ENCODE measurements around the gene ABCC8. TPM values are rescaled to one million over a fixed set of nuclear protein-coding genes. Genes with fewer than 3 reads are reported as not detected.

Gene ABCC8
- total RNA-seq, 1 experiment from 2014 or later: 7.3 TPM

DNA sequence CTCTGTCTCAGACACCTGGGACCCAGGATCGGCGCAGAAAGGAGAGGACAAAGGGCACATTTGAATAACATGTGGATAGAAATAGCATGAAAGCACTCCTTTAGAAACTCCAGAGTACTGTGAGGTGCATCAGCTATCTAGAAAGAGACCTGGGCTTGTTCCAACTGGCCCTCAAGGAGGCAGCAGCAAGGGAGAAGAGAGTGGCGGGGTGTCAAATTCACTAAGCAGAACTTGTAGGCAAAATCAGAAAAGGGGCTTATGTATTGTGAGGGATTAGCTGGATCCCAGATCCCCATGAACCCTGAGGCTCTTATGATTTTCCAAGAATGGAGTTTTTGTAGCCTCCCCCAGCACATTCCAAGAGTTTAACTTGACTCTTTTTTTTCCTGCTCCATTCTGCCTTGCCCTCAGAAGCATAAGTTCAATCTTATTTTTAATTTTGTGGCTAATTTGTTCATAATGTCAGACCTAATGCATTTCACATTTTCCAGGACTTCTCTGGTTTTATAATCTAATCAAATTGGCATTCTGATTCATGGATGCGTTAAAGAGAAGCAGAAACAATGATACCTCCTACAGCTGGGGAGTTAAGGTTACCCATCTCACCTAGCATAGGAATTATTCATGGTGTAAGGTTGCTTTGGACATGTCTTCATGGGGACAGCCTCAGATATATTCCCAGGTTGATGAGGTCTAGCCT is 34.0 kb upstream of the ABCC8 start:
- Mint-ChIP-seq H3K27me3 (ENCODE audit: low read depth) (no peaks in the 10 kb centered on the region), H3K4me1 (peaks cover 7% of the 10 kb centered on the region), H3K9me3 (no peaks in the 10 kb centered on the region), H3K4me3 (no peak overlapping the region), H3K27ac (no peak overlapping the region), H3K36me3 (no peaks in the 10 kb centered on the region)
- ChIA-PET CTCF (interaction anchor here (0.6 to 13.3 kb wide), 3 partner anchors 10 to 51 kb away, joined by 4 to 120 read pairs (median 4); no protein-coding TSS in a partner anchor), POLR2A (no interaction called here)
- TF ChIP-seq, protein P1, sequence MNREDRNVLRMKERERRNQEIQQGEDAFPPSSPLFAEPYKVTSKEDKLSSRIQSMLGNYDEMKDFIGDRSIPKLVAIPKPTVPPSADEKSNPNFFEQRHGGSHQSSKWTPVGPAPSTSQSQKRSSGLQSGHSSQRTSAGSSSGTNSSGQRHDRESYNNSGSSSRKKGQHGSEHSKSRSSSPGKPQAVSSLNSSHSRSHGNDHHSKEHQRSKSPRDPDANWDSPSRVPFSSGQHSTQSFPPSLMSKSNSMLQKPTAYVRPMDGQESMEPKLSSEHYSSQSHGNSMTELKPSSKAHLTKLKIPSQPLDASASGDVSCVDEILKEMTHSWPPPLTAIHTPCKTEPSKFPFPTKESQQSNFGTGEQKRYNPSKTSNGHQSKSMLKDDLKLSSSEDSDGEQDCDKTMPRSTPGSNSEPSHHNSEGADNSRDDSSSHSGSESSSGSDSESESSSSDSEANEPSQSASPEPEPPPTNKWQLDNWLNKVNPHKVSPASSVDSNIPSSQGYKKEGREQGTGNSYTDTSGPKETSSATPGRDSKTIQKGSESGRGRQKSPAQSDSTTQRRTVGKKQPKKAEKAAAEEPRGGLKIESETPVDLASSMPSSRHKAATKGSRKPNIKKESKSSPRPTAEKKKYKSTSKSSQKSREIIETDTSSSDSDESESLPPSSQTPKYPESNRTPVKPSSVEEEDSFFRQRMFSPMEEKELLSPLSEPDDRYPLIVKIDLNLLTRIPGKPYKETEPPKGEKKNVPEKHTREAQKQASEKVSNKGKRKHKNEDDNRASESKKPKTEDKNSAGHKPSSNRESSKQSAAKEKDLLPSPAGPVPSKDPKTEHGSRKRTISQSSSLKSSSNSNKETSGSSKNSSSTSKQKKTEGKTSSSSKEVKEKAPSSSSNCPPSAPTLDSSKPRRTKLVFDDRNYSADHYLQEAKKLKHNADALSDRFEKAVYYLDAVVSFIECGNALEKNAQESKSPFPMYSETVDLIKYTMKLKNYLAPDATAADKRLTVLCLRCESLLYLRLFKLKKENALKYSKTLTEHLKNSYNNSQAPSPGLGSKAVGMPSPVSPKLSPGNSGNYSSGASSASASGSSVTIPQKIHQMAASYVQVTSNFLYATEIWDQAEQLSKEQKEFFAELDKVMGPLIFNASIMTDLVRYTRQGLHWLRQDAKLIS (CRISPR knock-in tag; IDR thresholded peaks at IDR 0.05; ENCODE audit: borderline replicate concordance): no peak
- TF ChIP-seq, protein P2, sequence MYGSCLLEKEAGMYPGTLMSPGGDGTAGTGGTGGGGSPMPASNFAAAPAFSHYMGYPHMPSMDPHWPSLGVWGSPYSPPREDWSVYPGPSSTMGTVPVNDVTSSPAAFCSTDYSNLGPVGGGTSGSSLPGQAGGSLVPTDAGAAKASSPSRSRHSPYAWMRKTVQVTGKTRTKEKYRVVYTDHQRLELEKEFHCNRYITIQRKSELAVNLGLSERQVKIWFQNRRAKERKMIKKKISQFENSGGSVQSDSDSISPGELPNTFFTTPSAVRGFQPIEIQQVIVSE (CRISPR knock-in tag; IDR thresholded peaks at IDR 0.05; ENCODE audit: borderline replicate concordance): no peak
- no peak for TF ChIP-seq SMAD4 (CRISPR knock-in tag; IDR thresholded peaks at IDR 0.05)
- TF ChIP-seq, protein P3, sequence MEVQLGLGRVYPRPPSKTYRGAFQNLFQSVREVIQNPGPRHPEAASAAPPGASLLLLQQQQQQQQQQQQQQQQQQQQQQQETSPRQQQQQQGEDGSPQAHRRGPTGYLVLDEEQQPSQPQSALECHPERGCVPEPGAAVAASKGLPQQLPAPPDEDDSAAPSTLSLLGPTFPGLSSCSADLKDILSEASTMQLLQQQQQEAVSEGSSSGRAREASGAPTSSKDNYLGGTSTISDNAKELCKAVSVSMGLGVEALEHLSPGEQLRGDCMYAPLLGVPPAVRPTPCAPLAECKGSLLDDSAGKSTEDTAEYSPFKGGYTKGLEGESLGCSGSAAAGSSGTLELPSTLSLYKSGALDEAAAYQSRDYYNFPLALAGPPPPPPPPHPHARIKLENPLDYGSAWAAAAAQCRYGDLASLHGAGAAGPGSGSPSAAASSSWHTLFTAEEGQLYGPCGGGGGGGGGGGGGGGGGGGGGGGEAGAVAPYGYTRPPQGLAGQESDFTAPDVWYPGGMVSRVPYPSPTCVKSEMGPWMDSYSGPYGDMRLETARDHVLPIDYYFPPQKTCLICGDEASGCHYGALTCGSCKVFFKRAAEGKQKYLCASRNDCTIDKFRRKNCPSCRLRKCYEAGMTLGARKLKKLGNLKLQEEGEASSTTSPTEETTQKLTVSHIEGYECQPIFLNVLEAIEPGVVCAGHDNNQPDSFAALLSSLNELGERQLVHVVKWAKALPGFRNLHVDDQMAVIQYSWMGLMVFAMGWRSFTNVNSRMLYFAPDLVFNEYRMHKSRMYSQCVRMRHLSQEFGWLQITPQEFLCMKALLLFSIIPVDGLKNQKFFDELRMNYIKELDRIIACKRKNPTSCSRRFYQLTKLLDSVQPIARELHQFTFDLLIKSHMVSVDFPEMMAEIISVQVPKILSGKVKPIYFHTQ (CRISPR knock-in tag; IDR thresholded peaks at IDR 0.05): no peak
- TF ChIP-seq MYBL2 (CRISPR knock-in tag; IDR thresholded peaks at IDR 0.05): no peak
- TF ChIP-seq, protein P4, sequence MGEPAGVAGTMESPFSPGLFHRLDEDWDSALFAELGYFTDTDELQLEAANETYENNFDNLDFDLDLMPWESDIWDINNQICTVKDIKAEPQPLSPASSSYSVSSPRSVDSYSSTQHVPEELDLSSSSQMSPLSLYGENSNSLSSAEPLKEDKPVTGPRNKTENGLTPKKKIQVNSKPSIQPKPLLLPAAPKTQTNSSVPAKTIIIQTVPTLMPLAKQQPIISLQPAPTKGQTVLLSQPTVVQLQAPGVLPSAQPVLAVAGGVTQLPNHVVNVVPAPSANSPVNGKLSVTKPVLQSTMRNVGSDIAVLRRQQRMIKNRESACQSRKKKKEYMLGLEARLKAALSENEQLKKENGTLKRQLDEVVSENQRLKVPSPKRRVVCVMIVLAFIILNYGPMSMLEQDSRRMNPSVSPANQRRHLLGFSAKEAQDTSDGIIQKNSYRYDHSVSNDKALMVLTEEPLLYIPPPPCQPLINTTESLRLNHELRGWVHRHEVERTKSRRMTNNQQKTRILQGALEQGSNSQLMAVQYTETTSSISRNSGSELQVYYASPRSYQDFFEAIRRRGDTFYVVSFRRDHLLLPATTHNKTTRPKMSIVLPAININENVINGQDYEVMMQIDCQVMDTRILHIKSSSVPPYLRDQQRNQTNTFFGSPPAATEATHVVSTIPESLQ (CRISPR knock-in tag; IDR thresholded peaks at IDR 0.05): no peak
- TF ChIP-seq, protein P5, sequence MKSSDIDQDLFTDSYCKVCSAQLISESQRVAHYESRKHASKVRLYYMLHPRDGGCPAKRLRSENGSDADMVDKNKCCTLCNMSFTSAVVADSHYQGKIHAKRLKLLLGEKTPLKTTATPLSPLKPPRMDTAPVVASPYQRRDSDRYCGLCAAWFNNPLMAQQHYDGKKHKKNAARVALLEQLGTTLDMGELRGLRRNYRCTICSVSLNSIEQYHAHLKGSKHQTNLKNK (CRISPR knock-in tag; IDR thresholded peaks at IDR 0.05): no peak
- TF ChIP-seq FOXP1 (CRISPR knock-in tag; IDR thresholded peaks at IDR 0.05; ENCODE audit: borderline replicate concordance): no peak
- TF ChIP-seq, protein P6, sequence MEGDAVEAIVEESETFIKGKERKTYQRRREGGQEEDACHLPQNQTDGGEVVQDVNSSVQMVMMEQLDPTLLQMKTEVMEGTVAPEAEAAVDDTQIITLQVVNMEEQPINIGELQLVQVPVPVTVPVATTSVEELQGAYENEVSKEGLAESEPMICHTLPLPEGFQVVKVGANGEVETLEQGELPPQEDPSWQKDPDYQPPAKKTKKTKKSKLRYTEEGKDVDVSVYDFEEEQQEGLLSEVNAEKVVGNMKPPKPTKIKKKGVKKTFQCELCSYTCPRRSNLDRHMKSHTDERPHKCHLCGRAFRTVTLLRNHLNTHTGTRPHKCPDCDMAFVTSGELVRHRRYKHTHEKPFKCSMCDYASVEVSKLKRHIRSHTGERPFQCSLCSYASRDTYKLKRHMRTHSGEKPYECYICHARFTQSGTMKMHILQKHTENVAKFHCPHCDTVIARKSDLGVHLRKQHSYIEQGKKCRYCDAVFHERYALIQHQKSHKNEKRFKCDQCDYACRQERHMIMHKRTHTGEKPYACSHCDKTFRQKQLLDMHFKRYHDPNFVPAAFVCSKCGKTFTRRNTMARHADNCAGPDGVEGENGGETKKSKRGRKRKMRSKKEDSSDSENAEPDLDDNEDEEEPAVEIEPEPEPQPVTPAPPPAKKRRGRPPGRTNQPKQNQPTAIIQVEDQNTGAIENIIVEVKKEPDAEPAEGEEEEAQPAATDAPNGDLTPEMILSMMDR (IDR thresholded peaks at IDR 0.05): no peak
- TF ChIP-seq, protein P7, sequence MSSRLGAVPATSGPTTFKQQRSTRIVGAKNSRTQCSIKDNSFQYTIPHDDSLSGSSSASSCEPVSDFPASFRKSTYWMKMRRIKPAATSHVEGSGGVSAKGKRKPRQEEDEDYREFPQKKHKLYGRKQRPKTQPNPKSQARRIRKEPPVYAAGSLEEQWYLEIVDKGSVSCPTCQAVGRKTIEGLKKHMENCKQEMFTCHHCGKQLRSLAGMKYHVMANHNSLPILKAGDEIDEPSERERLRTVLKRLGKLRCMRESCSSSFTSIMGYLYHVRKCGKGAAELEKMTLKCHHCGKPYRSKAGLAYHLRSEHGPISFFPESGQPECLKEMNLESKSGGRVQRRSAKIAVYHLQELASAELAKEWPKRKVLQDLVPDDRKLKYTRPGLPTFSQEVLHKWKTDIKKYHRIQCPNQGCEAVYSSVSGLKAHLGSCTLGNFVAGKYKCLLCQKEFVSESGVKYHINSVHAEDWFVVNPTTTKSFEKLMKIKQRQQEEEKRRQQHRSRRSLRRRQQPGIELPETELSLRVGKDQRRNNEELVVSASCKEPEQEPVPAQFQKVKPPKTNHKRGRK (CRISPR knock-in tag; IDR thresholded peaks at IDR 0.05; ENCODE audit: borderline replicate concordance): no peak
- TF ChIP-seq SOX15 (CRISPR knock-in tag; IDR thresholded peaks at IDR 0.05): no peak
- no peak for TF ChIP-seq ZNF138 (CRISPR knock-in tag; conservative IDR thresholded peaks at IDR 0.05)
- TF ChIP-seq ESRRA (CRISPR knock-in tag; IDR thresholded peaks at IDR 0.05; ENCODE audit: borderline replicate concordance): no peak
- TF ChIP-seq ZNF232 (CRISPR knock-in tag; IDR thresholded peaks at IDR 0.05): no peak
- no peak for TF ChIP-seq TP53 (CRISPR knock-in tag; IDR thresholded peaks at IDR 0.05)
- TF ChIP-seq KAT7 (CRISPR knock-in tag; IDR thresholded peaks at IDR 0.05; ENCODE audit: borderline replicate concordance): no peak
- no peak for TF ChIP-seq TCF7 (CRISPR knock-in tag; IDR thresholded peaks at IDR 0.05; ENCODE audit: low read depth)
- no peak for TF ChIP-seq CREB1 (CRISPR knock-in tag; IDR thresholded peaks at IDR 0.05)
- TF ChIP-seq CREM (CRISPR knock-in tag; IDR thresholded peaks at IDR 0.05): no peak
- no peak for TF ChIP-seq TEAD1 (CRISPR knock-in tag; IDR thresholded peaks at IDR 0.05)
- ATAC-seq (peak; percentile 47; the same call in 1 of the 2 replicates), DNase-seq (ENCODE audit: low spot score) (no peak)

All from WTC11 (cell line).